VCaP (cell line): ENCODE measurements around the gene KCNMA1.

ENCODE experiments used
- H3K27ac ChIP-seq: fragments of 450-650 bp; 2 replicates; pipeline ENCODE4 v1.5.1; 2017
- TF ChIP-seq, protein P1 (sequence below): fragments of 450-650 bp; conservative IDR thresholded peaks from 2 replicates; pipeline ENCODE4 v1.5.1; 2017; ENCODE audit warnings: mild to moderate bottlenecking, moderate library complexity

KCNMA1 gene

GRCh38 chr10:77240706-77241349, 396.8 kb downstream of the KCNMA1 start:
- TF ChIP-seq, protein P1, sequence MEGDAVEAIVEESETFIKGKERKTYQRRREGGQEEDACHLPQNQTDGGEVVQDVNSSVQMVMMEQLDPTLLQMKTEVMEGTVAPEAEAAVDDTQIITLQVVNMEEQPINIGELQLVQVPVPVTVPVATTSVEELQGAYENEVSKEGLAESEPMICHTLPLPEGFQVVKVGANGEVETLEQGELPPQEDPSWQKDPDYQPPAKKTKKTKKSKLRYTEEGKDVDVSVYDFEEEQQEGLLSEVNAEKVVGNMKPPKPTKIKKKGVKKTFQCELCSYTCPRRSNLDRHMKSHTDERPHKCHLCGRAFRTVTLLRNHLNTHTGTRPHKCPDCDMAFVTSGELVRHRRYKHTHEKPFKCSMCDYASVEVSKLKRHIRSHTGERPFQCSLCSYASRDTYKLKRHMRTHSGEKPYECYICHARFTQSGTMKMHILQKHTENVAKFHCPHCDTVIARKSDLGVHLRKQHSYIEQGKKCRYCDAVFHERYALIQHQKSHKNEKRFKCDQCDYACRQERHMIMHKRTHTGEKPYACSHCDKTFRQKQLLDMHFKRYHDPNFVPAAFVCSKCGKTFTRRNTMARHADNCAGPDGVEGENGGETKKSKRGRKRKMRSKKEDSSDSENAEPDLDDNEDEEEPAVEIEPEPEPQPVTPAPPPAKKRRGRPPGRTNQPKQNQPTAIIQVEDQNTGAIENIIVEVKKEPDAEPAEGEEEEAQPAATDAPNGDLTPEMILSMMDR = no peak
- peak overlapping the region; percentile 90 for H3K27ac ChIP-seq

- peak overlapping the region; percentile 90 for H3K27ac ChIP-seq
Observed at GRCh38 chr10:77240041-77240652, 397.5 kb downstream of the KCNMA1 start.

DNA sequence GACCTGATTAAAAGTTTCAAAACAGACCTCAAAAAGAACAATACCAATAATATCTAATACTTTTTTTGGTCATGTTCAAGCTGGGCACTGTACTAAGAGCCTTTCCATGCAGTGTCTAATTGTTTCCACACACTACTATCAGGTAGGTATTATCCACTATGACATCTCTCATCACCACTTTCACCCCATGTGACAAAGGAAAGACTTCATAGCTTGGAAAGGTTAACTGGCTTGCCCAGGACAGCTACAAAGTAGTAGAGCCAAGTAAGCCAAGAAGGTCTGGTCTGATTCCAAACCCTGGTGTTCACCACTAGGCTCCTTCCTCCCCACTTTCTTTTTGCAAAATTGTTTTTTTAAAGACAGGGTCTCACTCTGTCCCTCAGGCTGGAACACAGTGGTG, 400.5 kb downstream of the KCNMA1 start:
- no peak overlapping the region for H3K27ac ChIP-seq
- TF ChIP-seq, protein P1 = no peak

More at GRCh38 chr10:77240041-77240652, 397.5 kb downstream of the KCNMA1 start:
- TF ChIP-seq, protein P1 = no peak

- TF ChIP-seq, protein P1 = no peak
- no peak overlapping the region for H3K27ac ChIP-seq
Observed at GRCh38 chr10:77236700-77237099, 400.9 kb downstream of the KCNMA1 start.

DNA sequence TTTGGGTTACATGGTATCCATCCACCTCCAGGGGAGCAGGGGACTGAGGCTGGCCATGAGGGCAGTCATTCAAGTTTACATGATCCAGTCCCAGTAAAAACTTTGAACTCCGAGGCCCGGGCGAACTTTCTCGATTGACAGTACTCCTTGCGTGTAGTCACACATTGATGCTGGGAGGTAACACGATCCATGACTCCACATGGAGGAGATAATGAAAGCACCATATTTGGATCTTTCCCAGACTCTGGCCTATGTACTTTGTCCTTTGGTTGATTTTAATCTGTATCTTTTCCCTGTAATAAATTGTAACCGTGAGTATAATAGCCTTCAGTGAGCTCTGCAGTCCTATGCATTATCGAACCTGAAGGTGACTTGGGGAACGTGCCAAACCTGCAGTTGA, 401.6 kb downstream of the KCNMA1 start:
- TF ChIP-seq, protein P1 = no peak
- no peak overlapping the region for H3K27ac ChIP-seq

GRCh38 chr10:77234599-77234998, 403.0 kb downstream of the KCNMA1 start:
- no peak overlapping the region for H3K27ac ChIP-seq
- TF ChIP-seq, protein P1 = no peak

GRCh38 chr10:77233466-77233865, 404.1 kb downstream of the KCNMA1 start:
- TF ChIP-seq, protein P1 = no peak

More at GRCh38 chr10:77233466-77233865, 404.1 kb downstream of the KCNMA1 start:
- H3K27ac ChIP-seq = no peak overlapping the region
